ENCODE data around the gene TUBB1.

TUBB1 gene

DNA sequence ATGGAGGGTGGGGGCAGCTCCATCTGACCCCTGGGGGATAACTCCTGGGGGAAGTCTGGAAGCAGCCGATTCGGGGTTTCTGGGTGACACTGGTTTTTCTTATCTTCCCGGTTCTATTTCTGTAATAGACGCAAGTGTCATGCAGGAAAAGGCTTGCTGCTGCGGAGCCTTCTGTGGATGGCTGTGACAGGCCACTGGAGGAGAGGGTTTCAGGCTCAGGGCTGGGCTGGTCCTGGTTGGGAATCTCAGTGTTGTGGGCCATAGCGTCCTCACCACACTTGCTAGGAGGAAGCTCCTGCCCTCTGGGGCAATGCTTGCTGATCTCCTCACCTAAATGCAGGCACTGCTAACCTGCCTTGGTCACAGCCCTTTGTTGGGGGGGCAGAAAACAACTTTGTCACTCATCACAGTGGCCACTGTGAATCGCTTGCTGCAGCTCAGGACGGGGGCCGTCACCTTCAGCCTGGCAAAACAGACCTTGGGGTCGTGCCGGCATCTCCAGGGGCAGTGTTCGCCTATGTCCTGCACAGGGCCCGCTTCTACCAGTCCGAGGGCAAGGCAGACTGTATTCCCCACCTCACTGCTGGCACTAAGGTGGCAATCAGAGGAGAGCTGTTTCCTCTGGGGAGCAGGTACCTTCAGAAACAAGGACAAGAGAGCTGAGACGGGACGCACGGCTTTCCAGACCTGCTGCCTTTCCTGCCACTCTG, 4.4 kb upstream of the TUBB1 start:
- in situ Hi-C loops (cut with HindIII; ENCODE audit: low pct_ligation_motif_present, low sequenced_read_pairs): no loop called here
- Histone ChIP-seq H3K36me3 (replicated peaks) (no peaks in the 10 kb centered on the region), H3K27ac (no peak overlapping the region), H3K4me3 (ENCODE audit: low read depth, low read length) (no peak overlapping the region), H3K27me3 (replicated peaks) (no peaks in the 10 kb centered on the region)
- TF ChIP-seq, protein P1, sequence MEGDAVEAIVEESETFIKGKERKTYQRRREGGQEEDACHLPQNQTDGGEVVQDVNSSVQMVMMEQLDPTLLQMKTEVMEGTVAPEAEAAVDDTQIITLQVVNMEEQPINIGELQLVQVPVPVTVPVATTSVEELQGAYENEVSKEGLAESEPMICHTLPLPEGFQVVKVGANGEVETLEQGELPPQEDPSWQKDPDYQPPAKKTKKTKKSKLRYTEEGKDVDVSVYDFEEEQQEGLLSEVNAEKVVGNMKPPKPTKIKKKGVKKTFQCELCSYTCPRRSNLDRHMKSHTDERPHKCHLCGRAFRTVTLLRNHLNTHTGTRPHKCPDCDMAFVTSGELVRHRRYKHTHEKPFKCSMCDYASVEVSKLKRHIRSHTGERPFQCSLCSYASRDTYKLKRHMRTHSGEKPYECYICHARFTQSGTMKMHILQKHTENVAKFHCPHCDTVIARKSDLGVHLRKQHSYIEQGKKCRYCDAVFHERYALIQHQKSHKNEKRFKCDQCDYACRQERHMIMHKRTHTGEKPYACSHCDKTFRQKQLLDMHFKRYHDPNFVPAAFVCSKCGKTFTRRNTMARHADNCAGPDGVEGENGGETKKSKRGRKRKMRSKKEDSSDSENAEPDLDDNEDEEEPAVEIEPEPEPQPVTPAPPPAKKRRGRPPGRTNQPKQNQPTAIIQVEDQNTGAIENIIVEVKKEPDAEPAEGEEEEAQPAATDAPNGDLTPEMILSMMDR (IDR thresholded peaks at IDR 0.05; ENCODE audit: low read depth, low read length, missing control alignments): no peak
- no peak for DNase-seq

DNA sequence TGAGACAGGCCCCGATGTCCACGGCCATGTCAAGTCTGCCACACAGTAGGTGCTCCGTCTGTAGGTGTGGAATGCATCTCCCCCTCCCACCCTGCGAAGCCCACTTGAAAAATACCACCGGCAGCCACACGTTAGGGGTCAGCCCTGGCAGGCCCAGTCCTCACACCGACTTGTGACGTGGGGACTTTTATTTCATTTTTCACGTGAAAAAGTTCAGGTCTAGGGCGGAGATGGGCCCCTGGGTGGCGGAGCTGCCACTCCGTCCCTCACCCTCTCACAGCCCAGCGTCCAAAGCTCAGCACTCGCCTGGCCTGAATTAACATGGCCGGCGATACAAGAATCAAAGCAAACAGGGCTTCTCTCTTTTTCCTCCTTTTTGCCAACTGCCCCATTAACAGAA, 3.8 kb upstream of the TUBB1 start:
- in situ Hi-C loops (cut with HindIII; ENCODE audit: low pct_ligation_motif_present, low sequenced_read_pairs): no loop called here
- DNase-seq: no peak
- no peak overlapping the region for H3K27ac ChIP-seq
- no peaks in the 10 kb centered on the region for H3K36me3 ChIP-seq (replicated peaks)
- TF ChIP-seq, protein P1 (IDR thresholded peaks at IDR 0.05; ENCODE audit: low read depth, low read length, missing control alignments): no peak
- H3K27me3 ChIP-seq (replicated peaks): no peaks in the 10 kb centered on the region
- no peak overlapping the region for H3K4me3 ChIP-seq (ENCODE audit: low read depth, low read length)

DNA sequence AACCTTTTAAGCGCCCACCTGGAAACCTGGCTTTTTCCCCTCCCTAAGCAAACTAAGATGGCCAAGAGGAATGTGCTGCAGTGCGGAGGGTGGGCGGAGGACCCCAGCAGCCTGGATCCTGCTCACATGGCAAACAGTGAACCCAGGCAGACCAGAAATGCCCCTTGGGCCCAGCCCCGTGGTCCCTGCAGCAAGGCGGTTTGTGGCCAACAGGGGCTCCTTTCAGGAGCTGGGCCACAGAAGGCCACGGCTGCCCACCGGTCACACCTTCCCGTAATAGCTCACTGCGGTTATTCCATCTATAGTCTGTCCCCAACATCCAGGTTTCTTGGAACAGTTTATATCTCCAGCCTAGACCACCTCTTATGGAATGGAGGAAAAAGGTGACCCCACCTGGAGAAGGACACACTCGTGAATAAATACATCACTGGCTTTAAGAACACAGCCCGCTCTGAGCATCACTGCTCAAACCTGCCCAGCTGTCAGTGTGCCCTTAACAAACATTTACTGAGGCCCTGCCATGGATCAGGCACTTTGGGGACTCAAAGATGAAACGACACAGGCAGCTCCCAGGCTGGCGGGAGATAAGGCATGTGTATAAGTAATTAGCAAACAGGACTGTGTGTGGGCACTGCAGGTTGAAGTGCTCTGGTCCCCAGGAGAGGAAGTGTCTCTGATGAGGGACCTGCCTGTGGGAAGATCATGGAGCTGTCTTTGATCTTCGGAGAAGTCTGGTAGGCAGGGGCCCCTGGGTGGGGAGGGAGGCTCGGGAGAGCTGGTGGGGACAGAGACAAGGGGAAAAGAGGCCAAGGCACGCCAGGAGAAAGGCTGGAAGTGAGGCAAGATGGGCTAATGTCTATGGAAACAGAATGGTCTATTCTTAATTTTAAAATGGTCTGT, 3.2 kb upstream of the TUBB1 start:
- Histone ChIP-seq H3K27ac (no peak overlapping the region), H3K36me3 (replicated peaks) (no peaks in the 10 kb centered on the region), H3K27me3 (replicated peaks) (no peaks in the 10 kb centered on the region), H3K4me3 (ENCODE audit: low read depth, low read length) (no peak overlapping the region)
- no peak for DNase-seq
- TF ChIP-seq, protein P1 (IDR thresholded peaks at IDR 0.05; ENCODE audit: low read depth, low read length, missing control alignments): no peak
- in situ Hi-C loops (cut with HindIII; ENCODE audit: low pct_ligation_motif_present, low sequenced_read_pairs): no loop called here

DNA sequence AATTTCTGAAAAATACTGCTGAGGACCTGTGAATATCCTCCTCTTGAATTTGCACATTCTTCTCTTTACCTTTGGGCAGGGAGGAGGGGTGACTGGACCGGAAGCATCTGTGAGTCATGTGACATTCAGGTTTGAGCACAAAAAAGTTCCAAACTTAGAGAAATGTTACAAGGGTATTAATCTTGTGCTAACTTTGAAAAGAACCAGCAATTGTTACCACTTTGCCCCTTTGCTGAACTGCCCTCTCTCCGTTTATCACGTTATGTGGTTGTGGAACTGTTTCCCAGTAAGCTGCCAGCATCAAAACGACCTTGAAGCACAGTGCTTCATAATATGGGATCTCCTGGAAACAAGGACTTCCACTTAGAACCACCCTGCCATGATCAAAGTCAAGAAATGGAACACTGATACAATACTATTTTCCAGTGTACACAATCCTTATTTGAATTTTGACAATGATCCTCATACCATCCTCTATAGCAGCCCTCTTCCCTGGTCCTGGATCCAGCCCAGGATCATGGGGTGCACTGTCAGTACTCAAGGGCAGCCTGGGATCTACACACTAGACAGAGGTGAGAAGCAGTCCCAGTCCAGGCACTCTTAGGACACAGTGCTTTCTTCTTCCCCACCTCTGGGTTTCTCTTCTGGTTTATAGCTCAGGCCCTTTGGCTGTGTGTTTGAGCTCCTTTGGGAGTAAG, 2.3 kb upstream of the TUBB1 start:
- H3K4me3 ChIP-seq (ENCODE audit: low read depth, low read length): no peak overlapping the region
- TF ChIP-seq, protein P1 (IDR thresholded peaks at IDR 0.05; ENCODE audit: low read depth, low read length, missing control alignments): no peak
- H3K36me3 ChIP-seq (replicated peaks): no peaks in the 10 kb centered on the region
- in situ Hi-C loops (cut with HindIII; ENCODE audit: low pct_ligation_motif_present, low sequenced_read_pairs): no loop called here
- no peaks in the 10 kb centered on the region for H3K27me3 ChIP-seq (replicated peaks)
- DNase-seq: no peak
- H3K27ac ChIP-seq: no peak overlapping the region

DNA sequence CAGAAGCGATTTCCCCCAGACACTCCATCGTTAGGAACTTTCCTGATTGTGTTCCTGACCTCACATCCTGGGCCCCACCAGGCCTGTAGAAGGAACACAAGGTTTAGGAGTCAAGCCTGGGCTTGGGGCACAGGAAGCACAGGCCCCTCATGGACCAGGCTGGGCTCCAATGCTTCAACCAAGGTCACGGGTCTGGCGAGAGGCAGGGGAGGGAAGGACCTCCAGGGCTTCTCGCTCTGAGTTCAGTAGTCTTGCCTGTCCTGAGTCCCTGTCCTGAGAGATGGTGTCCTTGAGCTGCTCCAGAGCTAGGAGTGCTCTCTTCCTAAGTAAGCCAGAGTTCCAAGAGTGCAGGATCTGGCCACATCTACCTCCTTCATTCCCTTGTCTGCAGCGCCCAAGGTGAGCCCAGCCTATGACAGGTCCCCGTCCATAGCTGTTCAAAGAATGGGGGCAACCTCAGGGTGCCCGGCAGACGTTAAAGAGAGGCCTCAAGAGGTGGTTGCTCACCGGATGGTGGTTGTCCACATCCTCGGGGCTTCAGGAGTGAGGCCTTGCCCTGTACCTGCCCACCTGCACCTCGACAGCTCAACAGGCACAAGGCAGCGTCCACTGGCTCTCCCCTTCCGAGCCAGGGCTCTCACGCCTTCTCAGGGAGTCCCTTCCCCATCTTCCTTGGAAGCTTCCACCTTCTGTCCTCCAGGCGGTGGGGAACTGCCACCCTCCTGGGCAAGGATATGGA, 1.6 kb upstream of the TUBB1 start:
- DNase-seq: no peak
- Histone ChIP-seq H3K27me3 (replicated peaks) (no peaks in the 10 kb centered on the region), H3K27ac (no peak overlapping the region), H3K36me3 (replicated peaks) (peaks cover under 1% of the 10 kb centered on the region), H3K4me3 (ENCODE audit: low read depth, low read length) (no peak overlapping the region)
- TF ChIP-seq, protein P1 (IDR thresholded peaks at IDR 0.05; ENCODE audit: low read depth, low read length, missing control alignments): no peak
- in situ Hi-C loops (cut with HindIII; ENCODE audit: low pct_ligation_motif_present, low sequenced_read_pairs): no loop called here
